GM23248 (cell line): ENCODE results near the gene SESN1.
"Not testable (repeated sequence)": the region's sequence is repeated elsewhere in the genome, so short reads cannot be mapped to it uniquely, and the experiment has no call there.

ENCODE experiments used
- EZH2 ChIP-seq: fragments of 200-600 bp; sonication (generic); IDR thresholded peaks from 2 replicates; pipeline ENCODE4 v1.6.1; 2018; ENCODE audit warnings: antibody characterized with exemption, mild to moderate bottlenecking; ENCODE audit not compliant: insufficient read depth, poor library complexity, severe bottlenecking
- EZH2phosphoT487 ChIP-seq: fragments of 200-600 bp; sonication (generic); IDR thresholded peaks from 2 replicates; pipeline ENCODE4 v1.6.1; 2018; ENCODE audit warnings: antibody characterized with exemption, moderate library complexity, mild to moderate bottlenecking, low read depth; ENCODE audit not compliant: insufficient read depth

GRCh38 chr6:109135600-109135999, 41.0 kb upstream of the SESN1 start:
- TF ChIP-seq EZH2phosphoT487, EZH2: not testable (repeated sequence)
